DMS153 treated with DMSO at 0.1 percent for 48 hours (cell line): ENCODE results near the gene PLP2.
"Not testable (repeated sequence)": the region's sequence is repeated elsewhere in the genome, so short reads cannot be mapped to it uniquely, and the experiment has no call there.

ENCODE experiments used
- DNase-seq: peaks from one replicate; lab custom pipeline; 2025; ENCODE audit not compliant: unreplicated experiment; lab: John Stamatoyannopoulos, UW

Gene PLP2

GRCh38 chrX:49163555-49164419 is 7.9 kb upstream of the PLP2 start:
- peak; percentile 55 for DNase-seq

GRCh38 chrX:49164589-49165360 is 6.9 kb upstream of the PLP2 start:
- no peak for DNase-seq

DNA sequence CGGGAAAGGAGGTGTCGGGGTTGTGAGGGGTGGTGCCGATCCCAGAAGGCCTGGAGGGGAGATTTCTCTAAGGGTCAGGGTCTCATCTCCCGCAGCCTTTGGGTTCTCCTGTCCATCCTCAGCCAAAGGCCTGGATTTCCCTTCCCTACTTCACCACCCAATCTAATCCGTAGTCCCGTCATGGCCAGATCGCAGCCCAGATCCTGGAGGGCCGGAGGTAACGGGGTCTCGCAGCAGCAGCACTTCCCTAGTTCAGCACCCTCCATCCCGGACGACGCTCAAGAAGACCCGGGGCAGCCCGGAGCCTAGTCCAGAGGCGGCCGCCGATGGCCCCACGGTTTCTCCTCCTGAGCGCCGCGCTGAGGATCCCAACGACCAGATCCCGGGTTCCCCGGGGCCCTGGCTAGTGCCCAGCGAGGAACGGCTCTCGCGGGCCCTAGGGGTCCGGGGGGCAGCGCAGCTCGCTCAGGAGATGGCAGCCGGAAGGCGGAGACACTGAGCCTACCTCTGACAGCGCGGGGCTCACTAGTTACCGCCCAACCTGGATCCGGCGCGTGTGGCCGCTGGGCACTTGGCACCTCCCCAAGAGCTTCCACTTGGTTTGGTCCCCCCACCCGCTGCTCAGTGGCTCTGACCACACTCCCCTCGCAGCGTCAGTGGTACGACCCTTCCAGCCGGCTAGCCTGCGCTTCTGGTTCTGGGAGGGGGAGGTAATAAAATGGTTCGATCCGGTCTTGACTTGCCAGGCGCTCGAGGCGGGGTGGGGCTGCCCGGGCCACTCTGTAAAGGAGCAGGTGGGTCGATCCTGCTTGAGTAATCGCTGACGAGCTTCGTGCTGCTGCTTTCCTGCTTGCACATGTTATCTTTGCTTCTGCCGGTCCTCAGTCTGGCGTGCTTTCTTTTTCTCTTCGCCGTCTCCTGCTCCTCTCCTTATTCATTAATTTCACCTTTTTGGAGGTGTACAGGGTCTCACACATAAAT is 5.5 kb upstream of the PLP2 start:
- peak; percentile 62 for DNase-seq

DNA sequence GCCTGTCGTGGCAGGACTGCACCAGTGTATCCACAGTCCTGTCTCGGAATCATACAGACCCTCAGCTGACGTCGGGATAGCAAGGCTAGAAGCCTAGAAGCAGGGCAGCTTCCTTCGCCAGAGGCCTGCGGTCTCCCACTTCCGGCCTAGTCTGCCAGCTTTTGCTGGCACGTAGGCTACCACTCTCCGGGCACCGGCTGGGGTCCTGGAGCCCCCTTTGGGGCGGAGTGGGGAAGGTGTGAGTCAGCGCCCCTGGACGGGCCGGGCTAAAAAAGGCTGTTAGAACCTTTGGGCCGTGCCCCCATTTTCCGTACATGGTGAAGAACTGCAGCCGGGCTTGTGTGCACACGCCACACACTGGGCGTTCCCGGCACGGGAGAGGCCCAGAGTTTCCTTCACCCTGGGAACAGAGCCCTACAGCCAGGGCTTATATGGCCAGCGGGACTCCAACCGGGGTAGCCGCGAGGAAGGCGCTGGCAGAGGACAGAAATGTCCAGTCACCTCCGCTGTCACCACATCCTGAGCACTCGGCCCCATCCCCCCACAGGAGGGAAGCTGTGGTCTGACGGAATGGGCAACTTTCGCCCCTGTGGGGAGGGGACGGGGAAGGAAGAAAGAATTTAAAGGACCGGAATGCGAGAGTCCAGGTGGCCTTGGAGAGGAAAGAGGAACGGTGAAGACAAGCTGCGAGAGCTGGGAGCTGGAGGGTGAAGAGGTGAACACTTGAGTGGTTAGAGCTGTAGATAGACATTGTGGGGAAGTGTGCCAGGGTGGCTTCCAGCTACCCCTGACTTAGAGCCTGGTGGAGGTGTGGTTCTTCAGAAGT is 4.6 kb upstream of the PLP2 start:
- no peak for DNase-seq

- DNase-seq = no peak
Observed at GRCh38 chrX:49167740-49168108, 4.0 kb upstream of the PLP2 start.

GRCh38 chrX:49172280-49172780 is 632 bp downstream of the PLP2 start:
- DNase-seq = no peak

GRCh38 chrX:49173544-49173943 is 1.8 kb downstream of the PLP2 start:
- DNase-seq = not testable (repeated sequence)

DNA sequence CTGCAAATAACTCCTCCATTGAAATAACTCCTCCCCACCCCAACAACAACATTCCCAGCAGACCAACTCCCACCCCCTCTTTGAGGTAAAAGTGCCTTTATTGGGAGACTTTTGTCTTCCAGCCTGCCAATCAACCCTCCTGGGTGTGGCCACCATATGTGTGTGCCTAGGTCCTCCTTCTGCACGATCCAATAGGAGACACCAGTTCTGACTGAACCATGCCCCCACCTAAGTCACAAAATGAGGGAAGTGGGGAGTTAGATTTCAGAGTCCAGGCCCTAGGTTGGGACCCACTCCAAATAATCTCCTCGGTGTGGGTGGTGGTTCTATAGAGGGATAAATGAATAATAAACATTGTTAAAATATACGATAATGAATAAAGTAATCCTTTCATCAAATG is 3.0 kb downstream of the PLP2 start:
- no peak for DNase-seq

DNA sequence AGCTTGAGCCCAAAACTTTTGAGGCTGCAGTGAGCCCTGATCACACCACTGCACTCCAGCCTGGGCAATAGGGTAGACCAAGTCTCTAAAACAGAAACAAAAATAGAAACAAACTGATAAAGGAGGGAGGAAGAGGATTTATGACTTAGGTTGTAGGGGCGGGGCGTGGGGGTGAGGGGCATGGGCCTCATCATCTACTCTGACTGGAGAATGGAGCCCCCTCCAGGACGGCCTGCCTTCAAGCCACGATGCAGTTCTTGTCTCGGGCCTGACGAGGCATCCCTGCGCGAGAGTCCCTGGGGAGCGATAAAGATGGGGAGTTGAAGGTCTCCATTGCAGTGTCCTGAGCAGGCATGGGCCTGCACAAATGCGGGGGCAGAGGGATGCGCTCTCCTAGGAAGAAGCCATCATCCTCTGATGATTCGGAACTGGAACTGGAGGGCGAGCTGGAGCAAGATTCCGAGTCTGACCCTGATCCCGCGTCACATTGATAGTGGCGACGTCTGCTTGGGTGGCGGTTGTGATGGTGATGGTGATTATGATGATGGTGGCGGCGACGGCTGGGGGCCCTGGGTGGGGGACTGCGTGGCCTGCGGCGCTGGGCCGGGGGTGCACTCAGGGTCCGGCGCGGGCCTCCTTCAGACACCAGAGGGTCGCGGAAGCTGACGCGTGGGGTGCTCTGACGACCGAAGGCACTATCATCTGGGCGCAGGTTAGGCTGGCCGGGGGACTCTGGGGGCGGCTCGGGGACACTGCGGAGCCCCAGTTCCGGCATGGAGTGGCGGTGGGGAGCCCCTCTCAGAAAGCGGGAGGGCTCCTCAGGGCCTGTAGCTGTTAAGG is 4.0 kb downstream of the PLP2 start:
- DNase-seq = no peak

DNA sequence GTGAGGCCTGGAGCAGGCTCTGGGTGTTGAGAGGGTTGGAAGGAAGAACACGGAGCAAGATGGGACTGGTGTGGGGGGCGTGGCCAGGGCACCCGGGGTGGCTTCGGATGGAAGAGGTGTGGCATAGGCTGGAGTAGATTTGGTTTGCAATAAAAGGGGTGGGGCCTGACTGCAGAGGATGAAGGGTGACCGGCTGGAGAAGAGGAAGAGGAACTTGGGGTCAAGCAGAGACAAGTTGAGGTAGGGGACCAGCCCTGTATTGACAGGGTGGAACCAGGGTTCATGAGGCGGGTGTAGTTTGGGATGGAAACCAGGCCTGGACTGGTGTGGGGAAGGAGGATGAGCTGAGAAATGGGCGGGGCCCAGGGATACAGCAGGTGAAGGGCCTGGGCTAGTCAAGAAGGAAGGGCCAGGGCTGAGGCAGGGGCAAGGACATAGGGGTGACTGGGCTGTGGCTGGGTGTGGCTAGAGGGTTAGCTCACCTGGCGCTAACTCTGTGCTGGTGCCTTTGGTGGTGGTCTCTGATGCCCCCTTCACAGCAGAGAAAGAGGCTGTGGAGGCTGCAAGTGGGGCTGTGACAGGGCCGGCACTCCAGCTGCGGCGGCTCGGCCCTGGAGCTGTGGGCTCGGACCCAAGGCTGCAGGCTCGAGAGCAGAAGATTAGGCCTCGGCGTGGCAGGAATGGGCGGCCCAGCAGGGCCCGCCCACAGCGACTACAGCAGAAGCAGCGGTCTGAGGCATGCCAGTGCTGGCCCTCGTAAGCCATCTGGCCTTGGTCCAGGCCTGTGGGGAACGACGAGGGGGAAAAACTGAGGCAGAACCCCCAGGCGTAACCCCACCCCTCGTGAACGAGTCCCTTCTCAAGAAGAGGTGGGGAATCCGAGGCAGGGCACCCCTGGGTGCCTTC is 5.0 kb downstream of the PLP2 start:
- no peak for DNase-seq

DNA sequence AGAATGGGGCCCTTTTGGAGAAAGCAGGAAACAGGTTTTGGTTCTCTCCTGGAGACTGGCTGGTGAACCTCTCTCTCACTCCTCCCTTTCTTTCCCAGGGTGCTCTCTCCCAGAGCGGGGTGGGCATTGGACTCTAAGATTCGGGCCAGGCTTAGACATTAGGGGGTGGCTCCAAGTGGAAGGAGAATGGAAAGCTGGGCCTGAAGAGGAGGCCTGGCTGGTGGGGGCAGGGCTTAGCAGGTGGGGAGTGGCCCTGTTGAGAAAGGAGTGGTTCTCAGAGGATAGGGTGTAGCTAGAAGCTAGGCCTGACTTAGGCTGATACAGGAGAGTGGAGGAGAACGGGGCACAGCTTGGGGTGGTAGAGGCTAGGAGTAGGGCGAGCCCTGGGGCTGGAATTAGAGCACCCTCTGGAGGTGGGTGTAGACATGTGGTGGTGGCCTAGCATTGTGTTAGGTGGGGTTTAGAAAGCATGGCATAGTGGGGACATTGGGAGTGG is 5.7 kb downstream of the PLP2 start:
- no peak for DNase-seq

GRCh38 chrX:49177873-49178480 is 6.3 kb downstream of the PLP2 start:
- DNase-seq = no peak

- DNase-seq = no peak
Observed at GRCh38 chrX:49178537-49178936, 6.8 kb downstream of the PLP2 start.

DNA sequence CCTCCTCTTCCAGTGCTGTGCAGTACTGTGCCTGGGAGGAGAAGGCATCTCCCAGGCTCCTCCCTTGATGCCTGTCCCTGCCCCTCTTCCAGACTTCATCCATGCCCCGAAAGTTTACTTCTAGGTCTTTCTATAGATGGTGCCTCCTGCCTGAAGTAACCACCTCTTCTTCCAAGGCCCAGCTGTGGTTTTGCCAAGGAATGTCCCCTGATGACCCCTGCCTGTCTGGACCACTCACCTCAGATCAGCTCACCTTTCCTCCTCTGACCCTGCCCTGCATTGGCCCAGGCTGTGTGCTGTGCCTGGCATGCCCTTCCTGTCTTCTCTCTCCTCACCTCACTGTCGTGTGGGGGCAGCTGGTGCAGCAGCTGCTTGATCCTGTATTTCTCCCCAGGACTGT is 7.7 kb downstream of the PLP2 start:
- no peak for DNase-seq

GRCh38 chrX:49183701-49184281 is 12.1 kb downstream of the PLP2 start:
- DNase-seq = no peak

DNA sequence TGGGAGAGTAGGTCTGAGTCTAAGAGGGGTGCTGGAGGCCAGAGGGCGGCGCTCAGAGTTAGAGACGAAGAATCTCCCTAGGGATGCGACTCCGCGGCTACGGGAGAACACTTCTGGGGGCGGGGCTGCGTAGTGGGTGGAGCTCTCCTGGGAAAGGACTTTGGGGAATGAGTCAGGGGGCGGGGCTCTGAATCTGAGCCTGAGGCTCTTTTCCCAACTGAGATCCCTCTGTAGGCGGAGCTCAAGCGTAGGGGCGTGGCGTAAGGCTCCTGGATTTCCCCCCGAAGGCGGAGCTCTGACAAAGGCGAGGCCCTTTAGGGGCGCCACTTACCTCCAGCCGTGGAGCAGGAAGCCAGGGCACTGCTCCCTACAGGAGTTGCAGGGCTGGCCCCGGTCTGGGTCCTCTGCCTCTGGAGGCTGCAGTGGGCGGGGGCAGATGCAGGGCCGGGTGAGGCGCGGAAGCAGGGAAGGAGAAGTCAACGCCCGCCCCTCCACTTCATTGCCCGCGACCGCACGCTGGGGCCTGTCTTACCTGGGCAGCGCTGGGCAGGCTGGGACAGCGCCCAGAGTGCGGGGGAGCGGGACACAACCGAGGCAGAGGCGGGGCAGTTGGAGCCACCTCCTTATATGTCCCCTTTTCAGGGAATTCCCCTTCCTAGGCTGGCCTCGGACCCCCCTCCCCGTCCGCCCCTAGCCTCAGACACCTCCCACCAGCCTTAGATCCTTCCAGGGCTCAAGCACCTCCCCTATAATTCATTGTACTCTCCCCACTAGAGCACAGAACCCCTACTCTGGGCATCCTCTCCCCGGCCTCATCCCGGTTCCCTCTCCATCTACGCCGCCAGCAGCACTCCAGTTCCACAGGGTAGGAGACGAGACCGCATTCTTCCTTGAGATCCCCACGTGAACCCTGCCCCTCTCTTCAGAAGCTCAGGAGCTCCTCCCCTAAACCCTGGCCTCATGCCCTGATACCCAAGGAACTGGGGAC is 12.9 kb downstream of the PLP2 start:
- DNase-seq = peak; percentile 77
